Heart left ventricle (tissue), 16 donors: Measurements from ENCODE around the gene PTPRK. TPM values are rescaled to one million over a fixed set of nuclear protein-coding genes. Genes with fewer than 3 reads are reported as not detected.

Experiments used
- ATAC-seq, 4 donors: fragments of 200-7000 bp; cut with Tn5 transposase; one replicate each; pipeline ENCODE4 v1.9.1; 2020 to 2022; ENCODE audit warnings: moderate library complexity in 4 of 4, mild to moderate bottlenecking in 3 of 4, moderate number of reproducible peaks in 1 of 4
- DNase-seq, 5 donors: peaks; one replicate each; pipeline ENCODE4 v3.0.0-alpha.2; 2020
- H3K27ac ChIP-seq, 12 donors: fragments of 200-600 bp; sonication (generic) in 4 of 12; one replicate each; pipeline versions ENCODE4 v1.5.0 to v1.8.0; 2016 to 2022; ENCODE audit warnings: mild to moderate bottlenecking in 2 of 12
- H3K27me3 ChIP-seq, 9 donors: fragments of 200-600 bp; sonication (generic) in 2 of 9; one replicate each; pipeline versions ENCODE4 v1.5.1 to v1.8.0; 2016 to 2022; ENCODE audit warnings: mild to moderate bottlenecking in 3 of 9
- H3K36me3 ChIP-seq, 9 donors: fragments of 200-600 bp; sonication (generic) in 2 of 9; one replicate each; pipeline versions ENCODE4 v1.5.0 to v1.8.0; 2018 to 2022; ENCODE audit warnings: mild to moderate bottlenecking in 2 of 9
- H3K4me1 ChIP-seq, 12 donors: fragments of 200-600 bp; sonication (generic) in 4 of 12; one replicate each; pipeline versions ENCODE4 v1.5.0 to v1.8.0; 2016 to 2022; ENCODE audit warnings: mild to moderate bottlenecking in 3 of 12
- H3K4me3 ChIP-seq, 12 donors: fragments of 200-600 bp; sonication (generic) in 4 of 12; one replicate each; pipeline versions ENCODE4 v1.5.0 to v1.8.0; 2017 to 2022; ENCODE audit warnings: mild to moderate bottlenecking in 9 of 12, moderate library complexity in 4 of 12
- H3K9me3 ChIP-seq, 12 donors: fragments of 200-600 bp; sonication (generic) in 4 of 12; one replicate each; pipeline versions ENCODE4 v1.5.0 to v1.8.0; 2016 to 2022; ENCODE audit warnings: mild to moderate bottlenecking in 1 of 12
- CTCF ChIP-seq, 12 donors: fragments of 200-600 bp; sonication (generic) in 4 of 12; IDR thresholded peaks; one replicate each; pipeline versions ENCODE4 v1.5.0 to v1.8.0; 2018 to 2022; ENCODE audit warnings: antibody characterized with exemption in 12 of 12, mild to moderate bottlenecking in 5 of 12
- POLR2A ChIP-seq, 2 donors: fragments of 450-650 bp; IDR thresholded peaks; one replicate each; pipeline ENCODE4 v1.6.1; 2017; ENCODE audit warnings: antibody characterized with exemption in 2 of 2, mild to moderate bottlenecking in 2 of 2, moderate library complexity in 2 of 2
- WGBS, 4 donors: extraction: QIAGEN DNeasy Blood & Tissue Kit in 2 of 4; methylation state at CpG; one replicate each; pipeline versions ENCODE4 v1.1.5 to v1.1.7; 2013 to 2018; 5-methylcytosine and 5-hydroxymethylcytosine counted together
- intact Hi-C, 10 donors: fragments of 100-400 bp; cut with DNase I; formaldehyde crosslinking; loops; one replicate each; pipeline versions ENCODE4 v1.11.1 to v1.14.2; 2022
- polyA plus RNA-seq, 2 donors: library from polyadenylated mRNA; stranded (reverse); fragments of 200-250 nt; gene quantifications; one replicate each; pipeline ENCODE4 v1.2.3, GENCODE V29; 2013
- total RNA-seq, 9 donors: library from RNA; depleted of rRNA in 2 of 9; stranded (reverse); fragments of >200 nt in 2 of 9; fragmentation: NEBNext Ultra II Directional in 3 of 9; extraction: Animal tissue kit (Norgen Biotek cat#: 25700) in 3 of 9; gene quantifications; one replicate each; pipeline versions ENCODE4 v1.1.0 to v1.2.4, GENCODE V29; 2016 to 2023
- donor health status: ischemic (EF 13 %, LVEDD 7.1; RV severe dilation, severe dysfunction).
- donor health status: healthy with polysubstance abuse.
- donor health status: DM: no; HTN: yes; CAD: no.
- donor health status: DM: no; HTN: no; CAD: no.
- donor health status: ischemic (EF 25% LVEDD 6.9; RV normal size, moderate dysfunction).
- donor health status: ischemic (EF 25% LVEDD 5.7; RV mildly dilated, moderate dysfunction).
- donor health status: healthy.
- donor health status: DM: yes; HTN: yes; CAD: no.
- donor health status: ischemic (EF 35%, LVEDD 5.7; RV mildly dilated, moderate dysfunction).
- donor health status: nonischemic (EF 11% LVEDD 7.7; RV severe dilation, severe dysfunction).
- donor health status: DM: yes; HTN: yes; CAD: no.
- donor health status: PGD.
- donor health status: ischemic (EF 29% LVEDD 5.4; RV normal size, mild dysfunction).
- donor health status: nonischemic (EF 23%, LVEDD 6.1; RV moderate dilation, normal function).

PTPRK gene
- total and polyA plus RNA-seq, 11 donors: 5.4 to 50.8 (median 38.5) TPM

- intact Hi-C loops: no loop called here
- no peaks in the 10 kb centered on the region for H3K9me3 ChIP-seq
- no peaks in the 10 kb centered on the region for H3K4me1 ChIP-seq
- H3K36me3 ChIP-seq: peaks cover 3 to 92% (median 43%) of the 10 kb centered on the region in 9 donors
- peak overlapping the region in 1 of 12 donors; percentile 59 for H3K27ac ChIP-seq
- no peaks in the 10 kb centered on the region for H3K27me3 ChIP-seq
- DNase-seq: no peak
- H3K4me3 ChIP-seq: peak overlapping the region in 1 of 12 donors; percentile 25
- 76 to 90% (median 84%) methylated on average over 4 of the region's 4 CpGs for WGBS, 4 donors
- TF ChIP-seq CTCF (IDR thresholded peaks at IDR 0.05) (no peak), POLR2A (IDR thresholded peaks at IDR 0.05) (no peak)
- no peak for ATAC-seq
These were observed 548.4 kb downstream of the PTPRK start for GRCh38 chr6:127971945-127972391.

- intact Hi-C loops: no loop called here
- TF ChIP-seq CTCF (IDR thresholded peaks at IDR 0.05): no peak
- no peak for TF ChIP-seq POLR2A (IDR thresholded peaks at IDR 0.05)
- 92 to 95% (median 95%) methylated on average over 2 of the region's 2 CpGs for WGBS, 4 donors
- DNase-seq (no peak), ATAC-seq (no peak)
- Histone ChIP-seq H3K27ac (peak overlapping the region in 1 of 12 donors; percentile 59), H3K9me3 (no peaks in the 10 kb centered on the region), H3K36me3 (peaks cover 3 to 86% (median 37%) of the 10 kb centered on the region in 9 donors), H3K27me3 (no peaks in the 10 kb centered on the region), H3K4me1 (no peaks in the 10 kb centered on the region), H3K4me3 (peak overlapping the region in 1 of 12 donors; percentile 25)
These were observed 549.0 kb downstream of the PTPRK start for GRCh38 chr6:127971386-127971785.

- no peak overlapping the region for H3K27ac ChIP-seq
- ATAC-seq (no peak), DNase-seq (no peak)
- H3K27me3 ChIP-seq: no peaks in the 10 kb centered on the region
- H3K4me1 ChIP-seq: no peaks in the 10 kb centered on the region
- H3K9me3 ChIP-seq: no peaks in the 10 kb centered on the region
- H3K36me3 ChIP-seq: peaks cover 0 to 70% (median 34%) of the 10 kb centered on the region in 9 donors
- intact Hi-C loops: no loop called here
- WGBS, 4 donors: 87 to 95% (median 92%) methylated on average over 3 of the region's 3 CpGs
- TF ChIP-seq POLR2A (IDR thresholded peaks at IDR 0.05): no peak
- no peak for TF ChIP-seq CTCF (IDR thresholded peaks at IDR 0.05)
- H3K4me3 ChIP-seq: no peak overlapping the region
These were observed 550.7 kb downstream of the PTPRK start for GRCh38 chr6:127969701-127970100.

GRCh38 chr6:127968394-127968793 is 552.0 kb downstream of the PTPRK start:
- Histone ChIP-seq H3K9me3 (no peaks in the 10 kb centered on the region), H3K27me3 (no peaks in the 10 kb centered on the region), H3K4me1 (no peaks in the 10 kb centered on the region), H3K27ac (no peak overlapping the region), H3K4me3 (no peak overlapping the region), H3K36me3 (peaks cover 0 to 57% (median 32%) of the 10 kb centered on the region in 9 donors)
- no peak for DNase-seq
- no peak for ATAC-seq
- intact Hi-C loops: no loop called here
- 80 to 94% (median 90%) methylated on average over 1 of the region's 1 CpG for WGBS, 4 donors
- TF ChIP-seq POLR2A (IDR thresholded peaks at IDR 0.05) (no peak), CTCF (IDR thresholded peaks at IDR 0.05) (no peak)
